GM21529 (cell line): ENCODE data around the gene MCF2L.
"Not testable (repeated sequence)": the region's sequence is repeated elsewhere in the genome, so short reads cannot be mapped to it uniquely, and the experiment has no call there.

Experiments
- ATAC-seq: cut with Tn5 transposase; IDR thresholded peaks from one replicate; pipeline ENCODE4 v1.9.1; 2021; ENCODE audit not compliant: unreplicated experiment

MCF2L gene

GRCh38 chr13:113046883-113047244, 77.8 kb downstream of the MCF2L start:
- no peak for ATAC-seq

- ATAC-seq = no peak
Measured at GRCh38 chr13:113047587-113047986, 78.6 kb downstream of the MCF2L start.

GRCh38 chr13:113048766-113049165, 79.8 kb downstream of the MCF2L start:
- no peak for ATAC-seq

GRCh38 chr13:113049521-113049941, 80.5 kb downstream of the MCF2L start:
- no peak for ATAC-seq

- no peak for ATAC-seq
Measured at GRCh38 chr13:113049981-113050380, 81.0 kb downstream of the MCF2L start.

GRCh38 chr13:113050734-113051431, 81.9 kb downstream of the MCF2L start:
- ATAC-seq = no peak

- ATAC-seq = no peak
Measured at GRCh38 chr13:113051641-113052040, 82.6 kb downstream of the MCF2L start.

- no peak for ATAC-seq
Measured at GRCh38 chr13:113052206-113052605, 83.2 kb downstream of the MCF2L start.

GRCh38 chr13:113052971-113053370, 84.0 kb downstream of the MCF2L start:
- ATAC-seq = no peak

GRCh38 chr13:113053376-113053775, 84.4 kb downstream of the MCF2L start:
- no peak for ATAC-seq

- ATAC-seq = no peak
Measured at GRCh38 chr13:113053801-113054604, 85.0 kb downstream of the MCF2L start.

- ATAC-seq = no peak
Measured at GRCh38 chr13:113057084-113057483, 88.1 kb downstream of the MCF2L start.

GRCh38 chr13:113057559-113057958, 88.5 kb downstream of the MCF2L start:
- ATAC-seq = not testable (repeated sequence)

- ATAC-seq = no peak
Measured at GRCh38 chr13:113058129-113058987, 89.3 kb downstream of the MCF2L start.

GRCh38 chr13:113058988-113059850, 90.2 kb downstream of the MCF2L start:
- no peak for ATAC-seq

- ATAC-seq = no peak
Measured at GRCh38 chr13:113059891-113060290, 90.9 kb downstream of the MCF2L start.

GRCh38 chr13:113060557-113061270, 91.7 kb downstream of the MCF2L start:
- ATAC-seq = no peak

GRCh38 chr13:113061271-113061625, 92.2 kb downstream of the MCF2L start:
- no peak for ATAC-seq

- no peak for ATAC-seq
Measured at GRCh38 chr13:113061796-113062425, 92.9 kb downstream of the MCF2L start.

GRCh38 chr13:113062691-113063090, 93.7 kb downstream of the MCF2L start:
- ATAC-seq = no peak
